ENCODE measurements around the gene ALDH16A1.

DNA sequence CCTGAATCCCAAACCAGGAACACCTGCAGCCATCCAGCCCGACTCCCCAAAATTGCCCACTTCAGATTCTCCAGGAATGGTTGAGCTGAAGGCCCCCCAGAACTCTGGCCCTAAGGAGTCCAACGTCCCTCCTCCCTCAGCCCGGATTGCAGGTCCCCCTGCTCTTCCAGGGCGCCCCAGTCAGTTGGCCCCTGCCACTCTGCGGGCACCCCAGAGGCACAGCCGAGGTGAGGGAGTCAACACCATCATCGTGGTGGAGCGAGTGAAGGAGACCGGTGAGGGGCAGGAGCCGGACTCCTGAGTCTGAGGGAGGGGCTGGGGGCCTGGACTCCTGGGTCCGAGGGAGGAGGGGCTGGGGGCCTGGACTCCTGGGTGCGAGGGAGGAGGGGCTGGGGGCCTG lies 25.7 kb upstream of the ALDH16A1 start:
- TF ChIP-seq, protein P1, sequence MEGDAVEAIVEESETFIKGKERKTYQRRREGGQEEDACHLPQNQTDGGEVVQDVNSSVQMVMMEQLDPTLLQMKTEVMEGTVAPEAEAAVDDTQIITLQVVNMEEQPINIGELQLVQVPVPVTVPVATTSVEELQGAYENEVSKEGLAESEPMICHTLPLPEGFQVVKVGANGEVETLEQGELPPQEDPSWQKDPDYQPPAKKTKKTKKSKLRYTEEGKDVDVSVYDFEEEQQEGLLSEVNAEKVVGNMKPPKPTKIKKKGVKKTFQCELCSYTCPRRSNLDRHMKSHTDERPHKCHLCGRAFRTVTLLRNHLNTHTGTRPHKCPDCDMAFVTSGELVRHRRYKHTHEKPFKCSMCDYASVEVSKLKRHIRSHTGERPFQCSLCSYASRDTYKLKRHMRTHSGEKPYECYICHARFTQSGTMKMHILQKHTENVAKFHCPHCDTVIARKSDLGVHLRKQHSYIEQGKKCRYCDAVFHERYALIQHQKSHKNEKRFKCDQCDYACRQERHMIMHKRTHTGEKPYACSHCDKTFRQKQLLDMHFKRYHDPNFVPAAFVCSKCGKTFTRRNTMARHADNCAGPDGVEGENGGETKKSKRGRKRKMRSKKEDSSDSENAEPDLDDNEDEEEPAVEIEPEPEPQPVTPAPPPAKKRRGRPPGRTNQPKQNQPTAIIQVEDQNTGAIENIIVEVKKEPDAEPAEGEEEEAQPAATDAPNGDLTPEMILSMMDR (IDR thresholded peaks at IDR 0.05), result no peak
- no peak for TF ChIP-seq POLR2A (IDR thresholded peaks at IDR 0.05)
